BE2C (cell line): ENCODE measurements around the gene AMFR.

Experiments
- DNase-seq: peaks from one replicate; pipeline ENCODE4 v3.0.0-alpha.2; 2020
- H3K27me3 ChIP-seq: fragments of 250-450 bp; sonication (Bioruptor Pico); 2 replicates; pipeline ENCODE4 v1.5.1; 2020; ENCODE audit warnings: mild to moderate bottlenecking
- H3K36me3 ChIP-seq: fragments of 250-450 bp; sonication (Bioruptor Pico); 2 replicates; pipeline ENCODE4 v1.5.1; 2020; ENCODE audit warnings: mild to moderate bottlenecking
- H3K4me1 ChIP-seq: fragments of 250-450 bp; sonication (Bioruptor Pico); 2 replicates; pipeline ENCODE4 v1.5.1; 2020
- H3K4me3 ChIP-seq: 2 replicates; pipeline ENCODE4 v1.5.1; 2011; ENCODE audit warnings: low read depth, low read length
- H3K9me3 ChIP-seq: fragments of 250-450 bp; sonication (Bioruptor Pico); 2 replicates; pipeline ENCODE4 v1.5.1; 2020
- TF ChIP-seq, protein P1 (sequence below): IDR thresholded peaks from 2 replicates; pipeline ENCODE4 v1.5.1; 2012; ENCODE audit warnings: mild to moderate bottlenecking, low read depth, low read length

The AMFR gene

DNA sequence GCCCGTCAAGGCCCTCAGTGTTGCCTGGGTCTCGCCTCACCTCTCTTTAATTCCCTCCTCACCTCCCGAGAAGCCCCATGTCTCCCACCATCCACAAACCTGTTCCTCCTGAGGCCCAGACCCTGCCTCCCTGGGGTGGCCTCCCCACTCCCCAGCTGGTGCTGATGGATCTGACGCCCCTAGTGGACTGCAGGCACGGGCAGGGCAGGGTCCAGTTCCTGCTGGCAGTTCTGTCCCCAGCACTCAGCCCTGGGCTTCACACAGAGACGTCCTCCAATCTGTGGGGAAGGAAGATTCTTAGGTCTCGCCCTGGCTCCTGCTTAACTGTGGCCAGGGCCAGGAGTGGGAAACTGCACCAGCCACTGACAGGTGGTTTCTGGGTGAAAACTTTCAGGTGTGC, 108.8 kb downstream of the AMFR start:
- DNase-seq, result no peak
- Histone ChIP-seq H3K27me3 (no peaks in the 10 kb centered on the region), H3K36me3 (peaks cover 25% of the 10 kb centered on the region), H3K4me3 (no peak overlapping the region), H3K4me1 (peaks cover 19% of the 10 kb centered on the region), H3K9me3 (no peaks in the 10 kb centered on the region)
- TF ChIP-seq, protein P1, sequence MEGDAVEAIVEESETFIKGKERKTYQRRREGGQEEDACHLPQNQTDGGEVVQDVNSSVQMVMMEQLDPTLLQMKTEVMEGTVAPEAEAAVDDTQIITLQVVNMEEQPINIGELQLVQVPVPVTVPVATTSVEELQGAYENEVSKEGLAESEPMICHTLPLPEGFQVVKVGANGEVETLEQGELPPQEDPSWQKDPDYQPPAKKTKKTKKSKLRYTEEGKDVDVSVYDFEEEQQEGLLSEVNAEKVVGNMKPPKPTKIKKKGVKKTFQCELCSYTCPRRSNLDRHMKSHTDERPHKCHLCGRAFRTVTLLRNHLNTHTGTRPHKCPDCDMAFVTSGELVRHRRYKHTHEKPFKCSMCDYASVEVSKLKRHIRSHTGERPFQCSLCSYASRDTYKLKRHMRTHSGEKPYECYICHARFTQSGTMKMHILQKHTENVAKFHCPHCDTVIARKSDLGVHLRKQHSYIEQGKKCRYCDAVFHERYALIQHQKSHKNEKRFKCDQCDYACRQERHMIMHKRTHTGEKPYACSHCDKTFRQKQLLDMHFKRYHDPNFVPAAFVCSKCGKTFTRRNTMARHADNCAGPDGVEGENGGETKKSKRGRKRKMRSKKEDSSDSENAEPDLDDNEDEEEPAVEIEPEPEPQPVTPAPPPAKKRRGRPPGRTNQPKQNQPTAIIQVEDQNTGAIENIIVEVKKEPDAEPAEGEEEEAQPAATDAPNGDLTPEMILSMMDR, result no peak

DNA sequence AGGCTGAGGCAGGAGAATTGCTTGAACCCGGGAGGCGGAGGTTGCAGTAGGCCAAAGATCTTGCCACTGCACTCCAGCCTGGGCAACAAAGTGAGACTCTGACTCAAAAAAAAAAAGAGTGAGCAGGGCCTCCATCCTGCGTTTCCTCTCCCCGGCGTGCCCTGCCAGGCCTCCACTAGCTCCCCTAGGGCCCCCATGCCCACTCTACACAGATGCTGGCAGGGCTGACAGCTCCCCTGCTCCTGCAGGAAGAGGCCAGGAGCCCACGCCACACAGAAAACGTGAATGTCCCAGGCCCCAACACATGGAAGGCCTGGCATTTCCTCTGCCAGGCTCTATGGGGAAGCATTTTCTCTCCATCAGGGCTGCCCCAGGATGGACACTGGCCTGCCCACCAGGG, 109.4 kb downstream of the AMFR start:
- Histone ChIP-seq H3K27me3 (no peaks in the 10 kb centered on the region), H3K4me1 (peaks cover 25% of the 10 kb centered on the region), H3K4me3 (no peak overlapping the region), H3K36me3 (peaks cover 25% of the 10 kb centered on the region), H3K9me3 (no peaks in the 10 kb centered on the region)
- TF ChIP-seq, protein P1, result no peak
- no peak for DNase-seq

DNA sequence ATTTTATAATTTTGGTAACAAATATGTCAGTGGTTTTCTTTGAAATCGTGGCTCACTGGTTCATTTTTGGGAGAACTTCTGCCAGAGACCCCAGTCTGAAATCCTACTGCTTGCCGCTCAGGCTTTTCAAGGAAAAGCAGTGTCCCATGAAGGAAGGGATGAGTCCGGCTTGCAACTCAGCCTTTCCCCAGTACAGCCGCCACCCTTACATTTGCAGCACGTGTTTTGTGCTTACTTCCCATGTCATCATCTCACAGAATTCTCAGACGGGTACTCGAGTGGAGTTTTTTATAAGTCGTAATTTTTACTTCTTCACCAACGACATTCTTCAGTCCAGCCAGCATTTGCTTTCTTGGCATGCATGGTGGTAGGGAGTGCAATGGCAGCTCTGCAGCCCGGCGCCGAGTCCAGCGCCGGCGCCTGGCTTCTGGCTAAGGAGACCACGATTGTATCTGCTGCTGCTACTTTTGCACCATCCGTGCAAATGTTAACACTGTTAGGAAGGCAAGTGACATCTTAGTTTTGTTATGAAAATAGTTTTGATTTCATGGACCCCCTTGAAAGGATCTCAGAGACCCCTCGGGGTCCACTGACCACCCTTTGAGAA, 111.0 kb downstream of the AMFR start:
- H3K4me3 ChIP-seq, result no peak overlapping the region
- TF ChIP-seq, protein P1, result no peak
- H3K9me3 ChIP-seq, result no peaks in the 10 kb centered on the region
- peaks cover 28% of the 10 kb centered on the region for H3K4me1 ChIP-seq
- H3K36me3 ChIP-seq, result peaks cover 20% of the 10 kb centered on the region
- no peaks in the 10 kb centered on the region for H3K27me3 ChIP-seq
- no peak for DNase-seq

DNA sequence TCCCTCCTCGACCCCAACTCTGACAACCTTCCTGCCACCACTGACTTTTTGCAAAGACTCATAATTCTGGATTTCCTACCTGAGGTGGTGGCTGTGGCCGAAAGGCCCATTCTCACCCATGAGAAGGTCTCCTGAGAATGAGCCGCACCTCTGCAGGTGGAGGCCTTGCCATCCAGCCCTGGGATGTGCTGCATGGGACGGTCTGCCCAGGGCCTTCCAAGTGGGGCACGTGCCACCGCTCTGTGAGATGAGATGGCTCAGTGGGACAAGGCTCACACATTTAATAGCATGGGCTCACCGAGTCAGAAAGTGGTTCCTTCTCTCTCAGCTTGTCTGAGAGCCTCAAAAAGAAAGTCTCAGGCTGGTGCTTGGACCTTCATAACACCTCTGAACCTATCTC, 112.8 kb downstream of the AMFR start:
- Histone ChIP-seq H3K9me3 (no peaks in the 10 kb centered on the region), H3K4me1 (peaks cover 18% of the 10 kb centered on the region), H3K4me3 (no peak overlapping the region), H3K36me3 (peaks cover 32% of the 10 kb centered on the region), H3K27me3 (no peaks in the 10 kb centered on the region)
- TF ChIP-seq, protein P1, result no peak
- DNase-seq, result no peak

DNA sequence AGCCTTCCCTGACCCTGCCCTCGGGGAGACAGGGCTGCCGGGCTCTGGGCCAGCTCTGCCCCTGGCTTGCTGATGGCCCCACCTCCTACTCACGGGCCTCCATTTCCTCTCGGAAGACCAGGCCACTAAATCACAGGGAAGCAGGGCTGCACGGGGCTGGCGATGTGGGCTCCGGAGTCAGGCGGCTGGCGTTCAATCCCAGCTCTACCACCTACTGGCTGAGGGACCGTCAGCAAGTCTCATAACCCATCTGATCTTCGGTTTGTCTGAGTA, 113.4 kb downstream of the AMFR start:
- Histone ChIP-seq H3K27me3 (no peaks in the 10 kb centered on the region), H3K36me3 (peaks cover 37% of the 10 kb centered on the region), H3K4me3 (peak overlapping the region; percentile 9; the same call in 1 of the 2 replicates), H3K9me3 (no peaks in the 10 kb centered on the region), H3K4me1 (peaks cover 17% of the 10 kb centered on the region)
- TF ChIP-seq, protein P1, result peak; percentile 20; the same call in 1 of the 2 replicates
- peak; percentile 86 for DNase-seq
